ENCODE data around the gene KCNF1. TPM values are rescaled to one million over a fixed set of nuclear protein-coding genes. Genes with fewer than 3 reads are reported as not detected.

KCNF1 gene
- total RNA-seq, 1 donor from 2014 or later, result not detected

GRCh38 chr2:10875126-10875525 lies 36.6 kb upstream of the KCNF1 start:
- Mint-ChIP-seq H3K27me3 (ENCODE audit: insufficient read depth) (peaks cover 25% of the 10 kb centered on the region), H3K36me3 (ENCODE audit: low read depth) (no peaks in the 10 kb centered on the region), H3K9me3 (peaks cover 3% of the 10 kb centered on the region), H3K4me1 (ENCODE audit: low read depth) (no peaks in the 10 kb centered on the region), H3K27ac (no peak overlapping the region), H3K4me3 (no peak overlapping the region)
- no peak for DNase-seq (ENCODE audit: low spot score)
- intact Hi-C loops (cut with micrococcal nuclease), result no loop called here

GRCh38 chr2:10876394-10876793 lies 35.3 kb upstream of the KCNF1 start:
- no peak for DNase-seq (ENCODE audit: low spot score)
- H3K27me3 Mint-ChIP-seq (ENCODE audit: insufficient read depth), result peaks cover 22% of the 10 kb centered on the region
- H3K9me3 Mint-ChIP-seq, result peaks cover 3% of the 10 kb centered on the region
- no peaks in the 10 kb centered on the region for H3K36me3 Mint-ChIP-seq (ENCODE audit: low read depth)
- no peak overlapping the region for H3K27ac Mint-ChIP-seq
- H3K4me1 Mint-ChIP-seq (ENCODE audit: low read depth), result no peaks in the 10 kb centered on the region
- H3K4me3 Mint-ChIP-seq, result no peak overlapping the region
- intact Hi-C loops (cut with micrococcal nuclease), result no loop called here

GRCh38 chr2:10876963-10877362 lies 34.8 kb upstream of the KCNF1 start:
- no peak overlapping the region for H3K27ac Mint-ChIP-seq
- no peak overlapping the region for H3K4me3 Mint-ChIP-seq
- H3K9me3 Mint-ChIP-seq, result peaks cover 3% of the 10 kb centered on the region
- H3K36me3 Mint-ChIP-seq (ENCODE audit: low read depth), result no peaks in the 10 kb centered on the region
- H3K4me1 Mint-ChIP-seq (ENCODE audit: low read depth), result no peaks in the 10 kb centered on the region
- intact Hi-C loops (cut with micrococcal nuclease), result no loop called here
- no peak for DNase-seq (ENCODE audit: low spot score)
- peaks cover 22% of the 10 kb centered on the region for H3K27me3 Mint-ChIP-seq (ENCODE audit: insufficient read depth)

GRCh38 chr2:10877651-10878111 lies 34.1 kb upstream of the KCNF1 start:
- peaks cover 22% of the 10 kb centered on the region for H3K27me3 Mint-ChIP-seq (ENCODE audit: insufficient read depth)
- H3K9me3 Mint-ChIP-seq, result no peaks in the 10 kb centered on the region
- intact Hi-C loops (cut with micrococcal nuclease), result no loop called here
- H3K27ac Mint-ChIP-seq, result no peak overlapping the region
- DNase-seq (ENCODE audit: low spot score), result no peak
- H3K4me1 Mint-ChIP-seq (ENCODE audit: low read depth), result no peaks in the 10 kb centered on the region
- no peaks in the 10 kb centered on the region for H3K36me3 Mint-ChIP-seq (ENCODE audit: low read depth)
- H3K4me3 Mint-ChIP-seq, result no peak overlapping the region

GRCh38 chr2:10878268-10878915 lies 33.3 kb upstream of the KCNF1 start:
- no peak for DNase-seq (ENCODE audit: low spot score)
- H3K27ac Mint-ChIP-seq, result no peak overlapping the region
- H3K36me3 Mint-ChIP-seq (ENCODE audit: low read depth), result no peaks in the 10 kb centered on the region
- intact Hi-C loops (cut with micrococcal nuclease), result no loop called here
- no peaks in the 10 kb centered on the region for H3K4me1 Mint-ChIP-seq (ENCODE audit: low read depth)
- no peaks in the 10 kb centered on the region for H3K9me3 Mint-ChIP-seq
- H3K27me3 Mint-ChIP-seq (ENCODE audit: insufficient read depth), result peaks cover 17% of the 10 kb centered on the region
- H3K4me3 Mint-ChIP-seq, result no peak overlapping the region

- no peaks in the 10 kb centered on the region for H3K36me3 Mint-ChIP-seq (ENCODE audit: low read depth)
- H3K4me1 Mint-ChIP-seq (ENCODE audit: low read depth), result no peaks in the 10 kb centered on the region
- no peak for DNase-seq (ENCODE audit: low spot score)
- no peak overlapping the region for H3K4me3 Mint-ChIP-seq
- H3K9me3 Mint-ChIP-seq, result no peaks in the 10 kb centered on the region
- H3K27ac Mint-ChIP-seq, result no peak overlapping the region
- intact Hi-C loops (cut with micrococcal nuclease), result no loop called here
- peaks cover 17% of the 10 kb centered on the region for H3K27me3 Mint-ChIP-seq (ENCODE audit: insufficient read depth)
Observed at GRCh38 chr2:10879159-10879558, 32.6 kb upstream of the KCNF1 start.

GRCh38 chr2:10879624-10880585 lies 31.8 kb upstream of the KCNF1 start:
- Mint-ChIP-seq H3K4me3 (no peak overlapping the region), H3K9me3 (no peaks in the 10 kb centered on the region)

GRCh38 chr2:10880586-10881321 lies 31.0 kb upstream of the KCNF1 start:
- no peak overlapping the region for H3K27ac Mint-ChIP-seq
- intact Hi-C loops (cut with micrococcal nuclease), result no loop called here
- DNase-seq (ENCODE audit: low spot score), result no peak

More at GRCh38 chr2:10879624-10880585, 31.8 kb upstream of the KCNF1 start:
- intact Hi-C loops (cut with micrococcal nuclease), result no loop called here
- H3K27me3 Mint-ChIP-seq (ENCODE audit: insufficient read depth), result peaks cover 11% of the 10 kb centered on the region
- H3K27ac Mint-ChIP-seq, result no peak overlapping the region
- no peaks in the 10 kb centered on the region for H3K4me1 Mint-ChIP-seq (ENCODE audit: low read depth)
- H3K36me3 Mint-ChIP-seq (ENCODE audit: low read depth), result no peaks in the 10 kb centered on the region
- no peak for DNase-seq (ENCODE audit: low spot score)

GRCh38 chr2:10882568-10882967 lies 29.2 kb upstream of the KCNF1 start:
- DNase-seq (ENCODE audit: low spot score), result no peak
- Mint-ChIP-seq H3K27ac (no peak overlapping the region), H3K4me3 (no peak overlapping the region), H3K9me3 (no peaks in the 10 kb centered on the region), H3K4me1 (ENCODE audit: low read depth) (no peaks in the 10 kb centered on the region), H3K36me3 (ENCODE audit: low read depth) (no peaks in the 10 kb centered on the region), H3K27me3 (ENCODE audit: insufficient read depth) (peaks cover 4% of the 10 kb centered on the region)
- intact Hi-C loops (cut with micrococcal nuclease), result no loop called here

More at GRCh38 chr2:10880586-10881321, 31.0 kb upstream of the KCNF1 start:
- no peaks in the 10 kb centered on the region for H3K36me3 Mint-ChIP-seq (ENCODE audit: low read depth)
- no peaks in the 10 kb centered on the region for H3K4me1 Mint-ChIP-seq (ENCODE audit: low read depth)
- no peaks in the 10 kb centered on the region for H3K9me3 Mint-ChIP-seq
- H3K27me3 Mint-ChIP-seq (ENCODE audit: insufficient read depth), result peaks cover 8% of the 10 kb centered on the region
- H3K4me3 Mint-ChIP-seq, result no peak overlapping the region

GRCh38 chr2:10883066-10883465 lies 28.7 kb upstream of the KCNF1 start:
- H3K36me3 Mint-ChIP-seq (ENCODE audit: low read depth), result no peaks in the 10 kb centered on the region
- no peak for DNase-seq (ENCODE audit: low spot score)
- H3K27ac Mint-ChIP-seq, result no peak overlapping the region
- no peak overlapping the region for H3K4me3 Mint-ChIP-seq
- intact Hi-C loops (cut with micrococcal nuclease), result no loop called here
- no peaks in the 10 kb centered on the region for H3K4me1 Mint-ChIP-seq (ENCODE audit: low read depth)
- H3K27me3 Mint-ChIP-seq (ENCODE audit: insufficient read depth), result peaks cover 2% of the 10 kb centered on the region
- H3K9me3 Mint-ChIP-seq, result no peaks in the 10 kb centered on the region

GRCh38 chr2:10883801-10884478 lies 27.8 kb upstream of the KCNF1 start:
- no peak overlapping the region for H3K4me3 Mint-ChIP-seq
- no peak overlapping the region for H3K27ac Mint-ChIP-seq
- no peak for DNase-seq (ENCODE audit: low spot score)
- intact Hi-C loops (cut with micrococcal nuclease), result no loop called here
- H3K4me1 Mint-ChIP-seq (ENCODE audit: low read depth), result no peaks in the 10 kb centered on the region
- no peaks in the 10 kb centered on the region for H3K9me3 Mint-ChIP-seq
- no peaks in the 10 kb centered on the region for H3K36me3 Mint-ChIP-seq (ENCODE audit: low read depth)
- no peaks in the 10 kb centered on the region for H3K27me3 Mint-ChIP-seq (ENCODE audit: insufficient read depth)

GRCh38 chr2:10884574-10884975 lies 27.2 kb upstream of the KCNF1 start:
- no peak overlapping the region for H3K4me3 Mint-ChIP-seq
- no peak for DNase-seq (ENCODE audit: low spot score)
- H3K36me3 Mint-ChIP-seq (ENCODE audit: low read depth), result no peaks in the 10 kb centered on the region
- H3K9me3 Mint-ChIP-seq, result no peaks in the 10 kb centered on the region
- no peaks in the 10 kb centered on the region for H3K4me1 Mint-ChIP-seq (ENCODE audit: low read depth)
- intact Hi-C loops (cut with micrococcal nuclease), result no loop called here
- H3K27me3 Mint-ChIP-seq (ENCODE audit: insufficient read depth), result no peaks in the 10 kb centered on the region
- no peak overlapping the region for H3K27ac Mint-ChIP-seq

All from activated T-helper 1 cell treated with anti-CD3 and anti-CD28 coated beads, Interleukin-12 subunit alpha, Interleukin-12 subunit beta, Interleukin-2, Interleukin-4 antibody, amounts not matched to agents 30 ng/mL and 10 ng/mL and 1 ng/mL, durations not matched to agents 14 hours and 24 hours and 36 hours (primary cell).